ENCODE data around the gene RHOBTB3. TPM values are rescaled to one million over a fixed set of nuclear protein-coding genes. Genes with fewer than 3 reads are reported as not detected.

Gene RHOBTB3
- total and polyA plus RNA-seq, 3 experiments from 2014 or later = 0.33 to 2.4 (median 0.48) TPM

DNA sequence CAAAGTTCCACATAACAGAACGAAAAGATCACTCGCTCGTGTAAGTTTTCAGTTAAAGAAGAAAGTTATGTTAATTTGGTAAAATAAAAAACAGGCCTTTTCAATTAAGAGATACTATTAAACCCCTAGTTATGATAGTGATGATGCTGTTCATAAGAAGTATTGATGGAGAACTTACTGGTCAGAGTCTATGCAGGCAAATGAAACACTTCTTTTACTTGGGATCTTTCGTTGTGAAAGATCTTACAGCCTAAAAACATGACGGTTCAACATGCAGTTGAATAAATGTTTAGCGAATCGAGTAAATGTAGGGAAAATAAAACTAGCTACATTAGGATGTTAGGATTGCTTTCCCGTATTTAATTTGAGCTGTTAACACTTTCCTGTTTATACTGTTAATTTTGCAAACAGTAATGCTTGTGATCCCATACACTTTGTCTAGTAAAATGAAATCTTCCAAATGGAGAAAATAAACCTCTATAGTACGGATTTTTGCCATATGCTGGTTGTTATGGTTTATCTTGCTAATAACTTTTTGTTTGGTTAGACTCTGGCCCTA is 2.0 kb downstream of the RHOBTB3 start:
- H3K27me3 ChIP-seq (ENCODE audit: insufficient read depth, low read length, poor library complexity, severe bottlenecking) = peaks cover 11% of the 10 kb centered on the region
- peaks cover 22 to 73% of the 10 kb centered on the region in 2 donors for H3K27me3 Mint-ChIP-seq
- POLR2A ChIA-PET = no interaction called here
- H3K9me3 ChIP-seq (ENCODE audit: low read length) = no peaks in the 10 kb centered on the region
- peaks cover 5 to 16% (median 15%) of the 10 kb centered on the region in 3 donors for H3K4me1 Mint-ChIP-seq
- no peaks in the 10 kb centered on the region for H3K9me3 Mint-ChIP-seq
- H3K27ac Mint-ChIP-seq = no peak overlapping the region
- CTCF ChIA-PET = no interaction called here
- H3K36me3 Mint-ChIP-seq = peaks cover 0 to 1% (median 0%) of the 10 kb centered on the region in 3 donors
- no peak for DNase-seq
- H3K4me3 ChIP-seq (ENCODE audit: low read length) = no peak overlapping the region
- H3K4me3 Mint-ChIP-seq = no peak overlapping the region
- H3K4me1 ChIP-seq (ENCODE audit: insufficient read depth, low read length) = peaks cover 20% of the 10 kb centered on the region
- no peaks in the 10 kb centered on the region for H3K36me3 ChIP-seq (ENCODE audit: insufficient read depth, low read length)
- peak overlapping the region; percentile 68 for H3K27ac ChIP-seq (ENCODE audit: low read depth, low read length)

DNA sequence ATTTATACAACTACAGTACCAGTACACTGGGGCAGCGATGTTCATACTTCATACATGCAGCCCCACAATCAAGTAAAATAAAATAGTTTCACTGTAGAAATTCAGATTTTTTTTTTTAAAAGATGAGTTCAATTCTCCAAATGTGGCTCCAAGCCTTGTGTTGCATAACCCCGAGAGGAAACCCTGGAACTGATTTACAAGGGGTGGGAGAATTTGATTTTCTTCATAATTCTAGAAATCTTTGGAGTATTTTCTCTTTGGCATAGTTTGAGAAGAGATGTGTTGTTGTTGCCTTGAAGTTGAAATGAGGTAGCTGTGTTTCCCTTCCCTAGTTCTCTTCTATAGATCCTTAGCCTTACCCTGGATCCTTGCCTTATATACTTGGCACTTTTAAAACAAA is 3.1 kb downstream of the RHOBTB3 start:
- no peak overlapping the region for H3K27ac Mint-ChIP-seq
- H3K9me3 Mint-ChIP-seq = no peaks in the 10 kb centered on the region
- peaks cover 0 to 1% (median 0%) of the 10 kb centered on the region in 3 donors for H3K36me3 Mint-ChIP-seq
- peaks cover 5 to 16% (median 15%) of the 10 kb centered on the region in 3 donors for H3K4me1 Mint-ChIP-seq
- peaks cover 23 to 75% of the 10 kb centered on the region in 2 donors for H3K27me3 Mint-ChIP-seq
- DNase-seq = no peak
- no peaks in the 10 kb centered on the region for H3K9me3 ChIP-seq (ENCODE audit: low read length)
- POLR2A ChIA-PET = no interaction called here
- H3K4me3 ChIP-seq (ENCODE audit: low read length) = no peak overlapping the region
- H3K4me3 Mint-ChIP-seq = no peak overlapping the region
- CTCF ChIA-PET = no interaction called here
- peaks cover 15% of the 10 kb centered on the region for H3K4me1 ChIP-seq (ENCODE audit: insufficient read depth, low read length)
- peaks cover 11% of the 10 kb centered on the region for H3K27me3 ChIP-seq (ENCODE audit: insufficient read depth, low read length, poor library complexity, severe bottlenecking)
- no peaks in the 10 kb centered on the region for H3K36me3 ChIP-seq (ENCODE audit: insufficient read depth, low read length)
- no peak overlapping the region for H3K27ac ChIP-seq (ENCODE audit: low read depth, low read length)

DNA sequence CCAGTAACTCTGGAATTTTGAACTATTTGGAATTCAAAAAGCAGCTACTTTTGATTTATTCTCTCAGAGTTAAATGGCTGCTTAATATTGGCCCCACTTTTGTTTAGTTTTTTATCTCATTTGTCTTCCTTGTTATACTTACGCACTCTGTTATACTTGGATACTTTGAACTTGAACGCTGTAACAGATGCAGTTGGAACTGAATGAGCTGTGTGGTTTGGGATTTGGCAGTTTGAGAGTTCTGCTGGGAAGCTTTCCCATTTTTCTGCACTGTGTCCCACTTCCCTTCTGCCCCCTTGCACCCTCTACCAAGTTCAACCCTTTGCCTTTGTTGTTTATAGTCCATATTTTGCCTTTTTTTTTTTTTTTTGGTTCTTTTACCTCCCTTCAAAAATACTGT is 3.8 kb downstream of the RHOBTB3 start:
- Histone ChIP-seq H3K27me3 (ENCODE audit: insufficient read depth, low read length, poor library complexity, severe bottlenecking) (peaks cover 11% of the 10 kb centered on the region), H3K27ac (ENCODE audit: low read depth, low read length) (no peak overlapping the region), H3K4me3 (ENCODE audit: low read length) (no peak overlapping the region), H3K36me3 (ENCODE audit: insufficient read depth, low read length) (no peaks in the 10 kb centered on the region), H3K4me1 (ENCODE audit: insufficient read depth, low read length) (peaks cover 15% of the 10 kb centered on the region), H3K9me3 (ENCODE audit: low read length) (no peaks in the 10 kb centered on the region)
- Mint-ChIP-seq H3K4me3 (no peak overlapping the region), H3K9me3 (no peaks in the 10 kb centered on the region), H3K27ac (no peak overlapping the region), H3K27me3 (peaks cover 23 to 69% of the 10 kb centered on the region in 2 donors), H3K36me3 (peaks cover 0 to 1% (median 0%) of the 10 kb centered on the region in 3 donors), H3K4me1 (peaks cover 5 to 16% (median 15%) of the 10 kb centered on the region in 3 donors)
- no peak for DNase-seq
- POLR2A ChIA-PET = interaction anchor here (0.6 to 0.7 kb wide), 2 partner anchors 10 to 46 kb away, joined by 3 to 4 read pairs; no protein-coding TSS in a partner anchor
- CTCF ChIA-PET = no interaction called here

DNA sequence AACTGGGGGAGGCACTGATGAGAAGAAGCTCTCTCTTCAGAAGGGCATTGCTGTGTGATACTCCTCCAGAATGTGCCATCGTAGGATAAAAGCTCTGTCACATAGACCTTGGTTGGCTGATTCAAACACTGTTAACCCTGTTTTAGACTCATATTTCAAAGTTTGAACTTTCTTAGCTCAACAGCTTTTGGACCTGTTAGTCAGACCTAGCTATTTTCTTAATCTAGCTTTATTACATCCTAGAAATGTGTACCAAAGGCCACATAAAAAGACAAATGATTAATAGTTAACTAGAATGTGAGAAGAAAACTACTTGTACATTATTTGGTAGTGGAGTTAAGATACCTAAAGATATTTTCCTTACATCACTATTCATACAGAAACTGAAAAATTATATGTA is 4.3 kb downstream of the RHOBTB3 start:
- Mint-ChIP-seq H3K27me3 (peaks cover 23 to 64% of the 10 kb centered on the region in 2 donors), H3K4me3 (no peak overlapping the region), H3K4me1 (peaks cover 5 to 13% (median 11%) of the 10 kb centered on the region in 3 donors), H3K27ac (no peak overlapping the region), H3K9me3 (no peaks in the 10 kb centered on the region), H3K36me3 (no peaks in the 10 kb centered on the region)
- POLR2A ChIA-PET = interaction anchor here (0.7 kb wide), 1 partner anchor 46 kb away, joined by 4 read pairs; no protein-coding TSS in a partner anchor
- no peaks in the 10 kb centered on the region for H3K9me3 ChIP-seq (ENCODE audit: low read length)
- no peak overlapping the region for H3K4me3 ChIP-seq (ENCODE audit: low read length)
- CTCF ChIA-PET = no interaction called here
- peaks cover 10% of the 10 kb centered on the region for H3K27me3 ChIP-seq (ENCODE audit: insufficient read depth, low read length, poor library complexity, severe bottlenecking)
- H3K4me1 ChIP-seq (ENCODE audit: insufficient read depth, low read length) = peaks cover 12% of the 10 kb centered on the region
- H3K27ac ChIP-seq (ENCODE audit: low read depth, low read length) = no peak overlapping the region
- no peak for DNase-seq
- no peaks in the 10 kb centered on the region for H3K36me3 ChIP-seq (ENCODE audit: insufficient read depth, low read length)

DNA sequence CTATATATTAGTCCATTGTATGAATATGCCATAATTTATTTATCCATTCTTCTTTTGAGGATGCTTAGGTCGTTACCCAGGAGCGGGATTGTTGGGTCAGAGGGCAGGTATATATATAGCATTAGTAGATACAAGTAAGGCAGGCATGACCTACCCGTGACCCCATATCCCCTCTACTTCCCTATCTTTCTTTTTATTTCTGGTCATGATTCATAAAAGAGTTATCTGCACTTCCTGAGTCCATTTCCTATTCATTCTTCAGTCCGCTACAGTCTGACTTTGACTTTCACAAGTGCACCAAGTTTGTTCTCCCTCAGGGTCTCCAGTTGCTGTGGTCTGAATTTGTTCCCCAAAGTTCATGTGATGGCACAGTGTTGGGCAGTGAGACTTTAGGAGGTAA is 6.9 kb downstream of the RHOBTB3 start:
- Mint-ChIP-seq H3K9me3 (no peaks in the 10 kb centered on the region), H3K27me3 (peaks cover 13 to 43% of the 10 kb centered on the region in 2 donors), H3K4me1 (no peaks in the 10 kb centered on the region), H3K4me3 (no peak overlapping the region), H3K36me3 (no peaks in the 10 kb centered on the region), H3K27ac (no peak overlapping the region)
- DNase-seq = no peak
- H3K4me1 ChIP-seq (ENCODE audit: insufficient read depth, low read length) = no peaks in the 10 kb centered on the region
- no peaks in the 10 kb centered on the region for H3K9me3 ChIP-seq (ENCODE audit: low read length)
- no peaks in the 10 kb centered on the region for H3K36me3 ChIP-seq (ENCODE audit: insufficient read depth, low read length)
- H3K4me3 ChIP-seq (ENCODE audit: low read length) = no peak overlapping the region
- no peak overlapping the region for H3K27ac ChIP-seq (ENCODE audit: low read depth, low read length)
- ChIA-PET CTCF (no interaction called here), POLR2A (no interaction called here)
- H3K27me3 ChIP-seq (ENCODE audit: insufficient read depth, low read length, poor library complexity, severe bottlenecking) = no peaks in the 10 kb centered on the region

DNA sequence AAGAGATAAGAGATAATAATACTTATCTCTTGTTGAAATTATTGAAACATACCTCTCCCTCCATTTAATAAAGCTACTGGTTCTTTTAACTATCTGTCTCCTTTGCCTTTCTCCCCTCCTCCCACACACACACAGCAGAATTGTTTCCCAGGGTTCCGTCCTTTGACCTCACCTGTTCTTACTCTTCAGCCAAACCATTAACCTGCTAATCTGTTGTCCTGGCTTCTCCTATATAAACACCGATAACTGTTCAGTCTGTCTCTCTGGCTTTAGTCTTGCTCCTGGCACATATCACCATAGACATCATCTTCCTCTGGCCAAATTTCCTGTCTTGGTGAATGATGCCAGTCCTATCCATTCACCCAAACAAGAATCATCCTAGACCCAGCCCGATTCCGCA is 7.7 kb downstream of the RHOBTB3 start:
- H3K4me1 Mint-ChIP-seq = no peaks in the 10 kb centered on the region
- H3K27me3 Mint-ChIP-seq = peaks cover 15 to 36% of the 10 kb centered on the region in 2 donors
- no peaks in the 10 kb centered on the region for H3K36me3 ChIP-seq (ENCODE audit: insufficient read depth, low read length)
- H3K4me3 Mint-ChIP-seq = no peak overlapping the region
- H3K27ac Mint-ChIP-seq = no peak overlapping the region
- no peak overlapping the region for H3K27ac ChIP-seq (ENCODE audit: low read depth, low read length)
- H3K4me3 ChIP-seq (ENCODE audit: low read length) = no peak overlapping the region
- no peaks in the 10 kb centered on the region for H3K27me3 ChIP-seq (ENCODE audit: insufficient read depth, low read length, poor library complexity, severe bottlenecking)
- no peaks in the 10 kb centered on the region for H3K9me3 ChIP-seq (ENCODE audit: low read length)
- no peaks in the 10 kb centered on the region for H3K9me3 Mint-ChIP-seq
- ChIA-PET POLR2A (no interaction called here), CTCF (no interaction called here)
- H3K4me1 ChIP-seq (ENCODE audit: insufficient read depth, low read length) = no peaks in the 10 kb centered on the region
- no peaks in the 10 kb centered on the region for H3K36me3 Mint-ChIP-seq
- no peak for DNase-seq

DNA sequence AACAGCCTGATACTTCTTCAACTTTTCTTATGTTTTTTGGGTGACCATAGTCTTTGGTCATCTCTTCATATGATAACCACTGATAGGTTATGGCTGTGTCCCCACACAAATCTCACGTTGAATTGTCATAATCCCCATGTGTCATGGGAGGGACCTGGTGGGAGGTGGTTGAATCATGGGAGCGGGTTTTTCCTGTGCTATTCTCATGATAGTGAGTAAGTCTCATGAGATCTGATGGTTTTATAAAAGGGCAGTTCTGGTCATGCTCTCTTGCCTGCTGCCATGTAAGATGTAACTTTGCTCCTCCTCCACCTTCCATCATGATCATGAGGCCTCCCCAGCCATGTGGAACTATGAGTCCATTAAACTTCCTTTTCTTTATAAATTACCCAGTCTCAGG is 8.7 kb downstream of the RHOBTB3 start:
- no peaks in the 10 kb centered on the region for H3K4me1 ChIP-seq (ENCODE audit: insufficient read depth, low read length)

DNA sequence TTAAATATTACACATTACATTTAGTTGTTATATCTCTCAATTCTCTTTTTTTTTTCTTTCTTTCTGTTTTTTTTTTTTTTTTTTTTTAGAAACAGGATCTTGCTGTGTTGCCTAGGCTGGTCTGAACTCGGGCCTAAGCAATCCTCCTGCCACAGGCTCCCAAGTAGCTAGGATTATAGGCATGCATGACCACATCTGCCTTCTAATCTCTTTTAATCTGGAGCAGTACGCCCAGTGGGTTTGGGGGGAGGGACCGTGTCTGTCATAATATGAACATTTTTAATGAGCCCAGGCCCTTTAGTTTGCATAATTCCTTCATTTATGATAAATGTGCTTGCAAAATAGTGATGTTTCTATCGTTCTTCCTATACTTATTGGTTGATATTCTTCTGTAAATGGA is 10.3 kb downstream of the RHOBTB3 start:
- DNase-seq = no peak
- no peaks in the 10 kb centered on the region for H3K9me3 Mint-ChIP-seq
- Histone ChIP-seq H3K9me3 (ENCODE audit: low read length) (no peaks in the 10 kb centered on the region), H3K27me3 (ENCODE audit: insufficient read depth, low read length, poor library complexity, severe bottlenecking) (no peaks in the 10 kb centered on the region), H3K27ac (ENCODE audit: low read depth, low read length) (no peak overlapping the region), H3K36me3 (ENCODE audit: insufficient read depth, low read length) (no peaks in the 10 kb centered on the region), H3K4me3 (ENCODE audit: low read length) (no peak overlapping the region), H3K4me1 (ENCODE audit: insufficient read depth, low read length) (no peaks in the 10 kb centered on the region)
- POLR2A ChIA-PET = interaction anchor here (0.6 kb wide), 1 partner anchor 9 kb away, joined by 5 read pairs; no protein-coding TSS in a partner anchor
- H3K27ac Mint-ChIP-seq = no peak overlapping the region
- CTCF ChIA-PET = interaction anchor here (1.1 kb wide), 1 partner anchor 40 kb away, joined by 4 read pairs; no protein-coding TSS in a partner anchor
- peaks cover 6 to 24% of the 10 kb centered on the region in 2 donors for H3K27me3 Mint-ChIP-seq
- H3K36me3 Mint-ChIP-seq = no peaks in the 10 kb centered on the region
- no peak overlapping the region for H3K4me3 Mint-ChIP-seq
- no peaks in the 10 kb centered on the region for H3K4me1 Mint-ChIP-seq

More for the DNA sequence above, 8.7 kb downstream of the RHOBTB3 start:
- no peak overlapping the region for H3K27ac ChIP-seq (ENCODE audit: low read depth, low read length)
- CTCF ChIA-PET = no interaction called here
- Mint-ChIP-seq H3K27me3 (peaks cover 10 to 29% of the 10 kb centered on the region in 2 donors), H3K4me3 (no peak overlapping the region), H3K27ac (no peak overlapping the region), H3K4me1 (no peaks in the 10 kb centered on the region), H3K36me3 (no peaks in the 10 kb centered on the region), H3K9me3 (no peaks in the 10 kb centered on the region)
- POLR2A ChIA-PET = no interaction called here
- no peaks in the 10 kb centered on the region for H3K9me3 ChIP-seq (ENCODE audit: low read length)
- H3K27me3 ChIP-seq (ENCODE audit: insufficient read depth, low read length, poor library complexity, severe bottlenecking) = no peaks in the 10 kb centered on the region
- H3K36me3 ChIP-seq (ENCODE audit: insufficient read depth, low read length) = no peaks in the 10 kb centered on the region
- no peak overlapping the region for H3K4me3 ChIP-seq (ENCODE audit: low read length)
- DNase-seq = no peak

Data from CD8-positive, alpha-beta memory T cell (primary cell).